Memory B cell (primary cell): ENCODE results near the gene CD3G.
A peak's percentile ranks its signal among the peaks of the same experiment; 100 is the strongest.

Source experiments
- ATAC-seq: fragments of 150-1000 bp; cut with Tn5 transposase; 2 replicates; pipeline ENCODE4 v1.10.0; 2021; ENCODE audit warnings: low read depth, mild to moderate bottlenecking, moderate library complexity
- DNase-seq, 2 donors: peaks; one replicate each; pipeline ENCODE4 v3.0.0; 2022; ENCODE audit warnings: low spot score in 2 of 2
- H3K27ac Mint-ChIP-seq: one replicate; pipeline ENCODE4 v1.8.0; 2022; ENCODE audit warnings: mild to moderate bottlenecking, moderate library complexity, mixed read lengths
- H3K27me3 Mint-ChIP-seq: one replicate; pipeline ENCODE4 v1.8.0; 2022; ENCODE audit warnings: mixed read lengths
- H3K36me3 Mint-ChIP-seq: one replicate; pipeline ENCODE4 v1.8.0; 2022; ENCODE audit warnings: mild to moderate bottlenecking, mixed read lengths
- H3K4me1 Mint-ChIP-seq: one replicate; pipeline ENCODE4 v1.8.0; 2022; ENCODE audit warnings: mixed read lengths
- H3K4me3 Mint-ChIP-seq: one replicate; pipeline ENCODE4 v1.8.0; 2022; ENCODE audit warnings: mild to moderate bottlenecking, moderate library complexity, mixed read lengths
- H3K9me3 Mint-ChIP-seq: one replicate; pipeline ENCODE4 v1.8.0; 2022; ENCODE audit warnings: mixed read lengths

Gene CD3G

GRCh38 chr11:118313242-118313641 is 30.9 kb upstream of the CD3G start:
- Mint-ChIP-seq H3K27me3 (no peaks in the 10 kb centered on the region), H3K9me3 (no peaks in the 10 kb centered on the region), H3K4me3 (no peak overlapping the region), H3K4me1 (peaks cover 36% of the 10 kb centered on the region), H3K36me3 (no peaks in the 10 kb centered on the region), H3K27ac (no peak overlapping the region)
- DNase-seq, result no peak
- ATAC-seq, result no peak

GRCh38 chr11:118314988-118315411 is 29.1 kb upstream of the CD3G start:
- ATAC-seq, result no peak
- Mint-ChIP-seq H3K9me3 (no peaks in the 10 kb centered on the region), H3K27me3 (no peaks in the 10 kb centered on the region), H3K27ac (peak overlapping the region; percentile 58), H3K4me3 (no peak overlapping the region), H3K36me3 (no peaks in the 10 kb centered on the region), H3K4me1 (peaks cover 47% of the 10 kb centered on the region)
- DNase-seq, result no peak

- Mint-ChIP-seq H3K27ac (no peak overlapping the region), H3K9me3 (no peaks in the 10 kb centered on the region), H3K4me1 (peaks cover 57% of the 10 kb centered on the region), H3K36me3 (no peaks in the 10 kb centered on the region), H3K27me3 (no peaks in the 10 kb centered on the region), H3K4me3 (no peak overlapping the region)
- DNase-seq (no peak), ATAC-seq (no peak)
Observed at GRCh38 chr11:118318124-118318523, 26.0 kb upstream of the CD3G start.

GRCh38 chr11:118318581-118319336 is 25.4 kb upstream of the CD3G start:
- Mint-ChIP-seq H3K36me3 (no peaks in the 10 kb centered on the region), H3K4me3 (no peak overlapping the region)

GRCh38 chr11:118319337-118319707 is 24.8 kb upstream of the CD3G start:
- Mint-ChIP-seq H3K27ac (peak overlapping the region; percentile 17), H3K9me3 (no peaks in the 10 kb centered on the region), H3K4me3 (peak overlapping the region; percentile 27), H3K27me3 (no peaks in the 10 kb centered on the region), H3K36me3 (no peaks in the 10 kb centered on the region), H3K4me1 (peaks cover 52% of the 10 kb centered on the region)
- DNase-seq, result no peak
- no peak for ATAC-seq

More at GRCh38 chr11:118318581-118319336, 25.4 kb upstream of the CD3G start:
- peak overlapping the region; percentile 17 for H3K27ac Mint-ChIP-seq
- no peaks in the 10 kb centered on the region for H3K9me3 Mint-ChIP-seq
- ATAC-seq, result no peak
- H3K27me3 Mint-ChIP-seq, result no peaks in the 10 kb centered on the region
- H3K4me1 Mint-ChIP-seq, result peaks cover 56% of the 10 kb centered on the region
- DNase-seq, result no peak

- ATAC-seq, result no peak
- peaks cover 2% of the 10 kb centered on the region for H3K27me3 Mint-ChIP-seq
- DNase-seq, result no peak
- H3K4me1 Mint-ChIP-seq, result peaks cover 49% of the 10 kb centered on the region
- no peaks in the 10 kb centered on the region for H3K9me3 Mint-ChIP-seq
- no peak overlapping the region for H3K4me3 Mint-ChIP-seq
- H3K27ac Mint-ChIP-seq, result peak overlapping the region; percentile 17
- H3K36me3 Mint-ChIP-seq, result no peaks in the 10 kb centered on the region
Observed at GRCh38 chr11:118320515-118320914, 23.6 kb upstream of the CD3G start.

- Mint-ChIP-seq H3K27ac (peak overlapping the region; percentile 74), H3K4me3 (no peak overlapping the region), H3K27me3 (peaks cover 3% of the 10 kb centered on the region), H3K4me1 (peaks cover 40% of the 10 kb centered on the region), H3K9me3 (no peaks in the 10 kb centered on the region), H3K36me3 (no peaks in the 10 kb centered on the region)
- ATAC-seq (peak; percentile 61), DNase-seq (no peak)
Observed at GRCh38 chr11:118321386-118322082, 22.6 kb upstream of the CD3G start.

GRCh38 chr11:118322721-118323120 is 21.4 kb upstream of the CD3G start:
- ATAC-seq, result no peak

GRCh38 chr11:118325283-118325682 is 18.9 kb upstream of the CD3G start:
- no peak for DNase-seq
- Mint-ChIP-seq H3K4me3 (no peak overlapping the region), H3K27ac (no peak overlapping the region), H3K27me3 (peaks cover 3% of the 10 kb centered on the region), H3K4me1 (peaks cover 16% of the 10 kb centered on the region), H3K36me3 (peaks cover 2% of the 10 kb centered on the region), H3K9me3 (peaks cover 4% of the 10 kb centered on the region)
- no peak for ATAC-seq

More at GRCh38 chr11:118322721-118323120, 21.4 kb upstream of the CD3G start:
- H3K27ac Mint-ChIP-seq, result no peak overlapping the region
- no peaks in the 10 kb centered on the region for H3K9me3 Mint-ChIP-seq
- H3K36me3 Mint-ChIP-seq, result no peaks in the 10 kb centered on the region
- no peak for DNase-seq
- H3K4me3 Mint-ChIP-seq, result no peak overlapping the region
- peaks cover 3% of the 10 kb centered on the region for H3K27me3 Mint-ChIP-seq
- H3K4me1 Mint-ChIP-seq, result peaks cover 32% of the 10 kb centered on the region

GRCh38 chr11:118328745-118329144 is 15.4 kb upstream of the CD3G start:
- H3K27me3 Mint-ChIP-seq, result peaks cover 3% of the 10 kb centered on the region
- no peak overlapping the region for H3K4me3 Mint-ChIP-seq
- peaks cover 2% of the 10 kb centered on the region for H3K36me3 Mint-ChIP-seq
- ATAC-seq, result no peak
- H3K27ac Mint-ChIP-seq, result no peak overlapping the region
- no peaks in the 10 kb centered on the region for H3K4me1 Mint-ChIP-seq
- no peak for DNase-seq
- peaks cover 4% of the 10 kb centered on the region for H3K9me3 Mint-ChIP-seq

GRCh38 chr11:118334745-118335144 is 9.4 kb upstream of the CD3G start:
- DNase-seq (no peak), ATAC-seq (no peak)
- Mint-ChIP-seq H3K4me1 (peaks cover 6% of the 10 kb centered on the region), H3K36me3 (no peaks in the 10 kb centered on the region), H3K9me3 (no peaks in the 10 kb centered on the region), H3K27ac (no peak overlapping the region), H3K27me3 (no peaks in the 10 kb centered on the region), H3K4me3 (no peak overlapping the region)

GRCh38 chr11:118338637-118339061 is 5.5 kb upstream of the CD3G start:
- Mint-ChIP-seq H3K9me3 (no peaks in the 10 kb centered on the region), H3K4me3 (peak overlapping the region; percentile 57), H3K4me1 (peaks cover 6% of the 10 kb centered on the region), H3K36me3 (no peaks in the 10 kb centered on the region), H3K27me3 (no peaks in the 10 kb centered on the region), H3K27ac (peak overlapping the region; percentile 33)
- peak; percentile 54 for ATAC-seq
- no peak for DNase-seq

GRCh38 chr11:118339281-118339961 is 4.7 kb upstream of the CD3G start:
- no peak overlapping the region for H3K27ac Mint-ChIP-seq
- ATAC-seq (no peak), DNase-seq (no peak)
- H3K9me3 Mint-ChIP-seq, result no peaks in the 10 kb centered on the region
- H3K4me3 Mint-ChIP-seq, result no peak overlapping the region
- no peaks in the 10 kb centered on the region for H3K36me3 Mint-ChIP-seq
- no peaks in the 10 kb centered on the region for H3K27me3 Mint-ChIP-seq
- H3K4me1 Mint-ChIP-seq, result peaks cover 6% of the 10 kb centered on the region

GRCh38 chr11:118340449-118340848 is 3.7 kb upstream of the CD3G start:
- DNase-seq (no peak), ATAC-seq (no peak)
- no peaks in the 10 kb centered on the region for H3K36me3 Mint-ChIP-seq
- H3K4me3 Mint-ChIP-seq, result no peak overlapping the region
- no peak overlapping the region for H3K27ac Mint-ChIP-seq
- H3K9me3 Mint-ChIP-seq, result no peaks in the 10 kb centered on the region
- peaks cover 8% of the 10 kb centered on the region for H3K4me1 Mint-ChIP-seq
- peaks cover 5% of the 10 kb centered on the region for H3K27me3 Mint-ChIP-seq
